ENCODE results near the gene HMCN2.

HMCN2 gene

GRCh38 chr9:130419521-130420035 lies 154.0 kb downstream of the HMCN2 start:
- H3K27ac ChIP-seq = no peak overlapping the region
- H3K4me2 ChIP-seq = no peak overlapping the region; a peak in 1 of 22 replicates
- no peak for TF ChIP-seq Cebpa-rat (IDR thresholded peaks at IDR 0.05)
- no peaks in the 10 kb centered on the region for H4K20me1 ChIP-seq
- H3K27me3 ChIP-seq = no peaks in the 10 kb centered on the region
- no peaks in the 10 kb centered on the region for H3K9me3 ChIP-seq (replicated peaks in 1 of 11)
- no peaks in the 10 kb centered on the region for H3K36me3 ChIP-seq
- H3K9ac ChIP-seq = no peak overlapping the region
- peaks cover 26 to 54% (median 45%) of the 10 kb centered on the region in 10 experiments for H3K4me1 ChIP-seq
- H3K4me3 ChIP-seq = no peak overlapping the region

DNA sequence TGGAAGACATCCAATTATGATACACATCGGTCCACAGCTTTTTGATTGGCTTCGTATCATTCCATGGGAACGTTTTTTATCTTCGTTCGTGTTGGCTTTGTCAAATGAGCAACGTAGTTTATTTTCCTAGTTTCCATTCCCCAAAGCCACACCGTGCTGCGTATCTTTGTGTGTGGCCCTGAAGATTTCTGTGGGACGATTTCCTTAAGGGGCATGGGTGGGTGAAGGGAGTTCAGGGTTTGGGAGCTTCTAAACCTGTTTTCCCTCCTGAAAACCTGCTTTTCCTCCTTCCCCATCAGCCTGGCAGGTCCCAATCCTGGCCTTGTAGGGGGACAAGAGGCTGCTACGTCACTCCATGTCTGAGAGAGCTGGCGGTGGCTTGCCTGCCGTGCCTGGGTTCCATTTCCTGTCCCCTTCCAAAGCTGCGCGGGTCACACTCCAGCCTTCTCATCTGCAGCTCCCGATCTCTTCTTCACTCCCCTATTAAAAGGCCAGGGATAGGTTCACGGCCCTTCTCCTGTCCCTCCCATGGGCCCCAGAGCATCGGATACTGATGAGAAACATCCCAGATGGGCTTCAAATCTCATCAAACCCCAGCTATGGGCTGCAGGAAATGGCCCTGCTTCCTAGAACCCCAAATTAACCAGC lies 155.7 kb downstream of the HMCN2 start:
- peak overlapping the region in 8 of 11 experiments; percentile 14 to 66 (median 37); a peak in 11 of 22 replicates for H3K27ac ChIP-seq
- H4K20me1 ChIP-seq = no peaks in the 10 kb centered on the region
- H3K4me2 ChIP-seq = peak overlapping the region; percentile 15 to 79 (median 72); a peak in 20 of 22 replicates
- H3K36me3 ChIP-seq = no peaks in the 10 kb centered on the region
- no peaks in the 10 kb centered on the region for H3K9me3 ChIP-seq (replicated peaks in 1 of 11)
- TF ChIP-seq Cebpa-rat (IDR thresholded peaks at IDR 0.05) = no peak
- no peak overlapping the region for H3K4me3 ChIP-seq
- no peaks in the 10 kb centered on the region for H3K27me3 ChIP-seq
- H3K9ac ChIP-seq = peak overlapping the region in 2 of 11 experiments; percentile 23 to 29; a peak in 3 of 22 replicates
- peaks cover 19 to 61% (median 46%) of the 10 kb centered on the region in 10 experiments for H3K4me1 ChIP-seq

DNA sequence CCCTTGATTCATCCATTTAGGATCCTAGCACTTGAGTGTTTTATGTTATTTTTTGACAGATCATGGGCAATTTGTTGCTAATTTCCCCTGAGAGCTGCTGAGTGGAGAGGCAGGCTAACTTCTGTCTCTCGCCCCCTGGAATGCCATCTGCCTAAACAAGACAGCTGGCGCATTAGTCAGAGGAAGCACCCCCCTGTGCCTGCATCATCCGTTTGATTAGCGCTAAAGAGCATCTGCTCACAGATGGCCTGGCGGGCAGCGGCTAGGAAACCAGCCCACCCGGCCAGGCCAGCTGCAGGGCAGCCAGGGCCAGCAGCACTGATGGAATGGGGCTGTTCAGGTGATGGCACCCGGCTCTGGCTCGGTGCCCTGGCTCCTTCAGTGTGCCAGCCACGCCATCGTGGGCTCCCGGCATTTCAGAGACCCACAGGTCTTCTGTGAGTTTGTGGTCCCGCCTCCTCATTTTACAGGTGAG lies 156.3 kb downstream of the HMCN2 start:
- Histone ChIP-seq H4K20me1 (no peaks in the 10 kb centered on the region), H3K36me3 (no peaks in the 10 kb centered on the region), H3K9me3 (replicated peaks in 1 of 11) (no peaks in the 10 kb centered on the region), H3K4me1 (peaks cover 24 to 66% (median 51%) of the 10 kb centered on the region in 10 experiments), H3K27ac (peak overlapping the region in 8 of 11 experiments; percentile 14 to 66 (median 41); a peak in 10 of 22 replicates), H3K4me2 (peak overlapping the region; percentile 15 to 79 (median 72)), H3K27me3 (no peaks in the 10 kb centered on the region), H3K9ac (peak overlapping the region in 3 of 11 experiments; percentile 23 to 41 (median 32); a peak in 4 of 22 replicates), H3K4me3 (no peak overlapping the region)
- TF ChIP-seq Cebpa-rat (IDR thresholded peaks at IDR 0.05) = no peak

DNA sequence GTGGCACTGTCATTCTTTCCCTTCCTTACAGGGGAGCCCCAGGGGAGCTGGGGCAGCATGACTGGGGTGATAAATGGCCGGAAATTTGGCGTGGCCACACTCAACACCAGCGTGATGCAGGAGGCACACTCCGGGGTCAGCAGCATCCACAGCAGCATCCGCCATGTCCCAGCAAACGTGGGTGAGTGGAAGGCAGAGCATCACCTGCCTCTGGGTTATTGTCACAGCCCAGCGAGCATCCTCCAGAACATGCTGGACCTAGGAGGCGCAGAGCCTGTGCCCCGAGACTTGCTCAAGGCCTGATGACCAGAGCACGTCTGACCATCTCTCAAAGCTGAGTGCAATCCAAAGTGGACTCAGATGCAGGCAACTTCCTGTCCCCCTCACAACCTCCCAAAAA lies 157.0 kb downstream of the HMCN2 start:
- H3K9me3 ChIP-seq (replicated peaks in 1 of 11) = no peaks in the 10 kb centered on the region
- H3K27me3 ChIP-seq = no peaks in the 10 kb centered on the region
- peaks cover 31 to 73% (median 58%) of the 10 kb centered on the region in 10 experiments for H3K4me1 ChIP-seq
- H3K4me3 ChIP-seq = no peak overlapping the region
- H4K20me1 ChIP-seq = no peaks in the 10 kb centered on the region
- H3K27ac ChIP-seq = peak overlapping the region in 3 of 11 experiments; percentile 2 to 66 (median 60); a peak in 4 of 22 replicates
- H3K4me2 ChIP-seq = peak overlapping the region in 10 of 11 experiments; percentile 15 to 79 (median 72); a peak in 21 of 22 replicates
- no peaks in the 10 kb centered on the region for H3K36me3 ChIP-seq
- H3K9ac ChIP-seq = 0 out of 22 replicates have a peak overlapping the region, but pooled peaks of 1 of the 11 experiments have one; percentile 32
- TF ChIP-seq Cebpa-rat (IDR thresholded peaks at IDR 0.05) = no peak

- no peaks in the 10 kb centered on the region for H3K9me3 ChIP-seq (replicated peaks in 1 of 11)
- H3K4me1 ChIP-seq = peaks cover 33 to 81% (median 64%) of the 10 kb centered on the region in 10 experiments
Observed at GRCh38 chr9:130423272-130423671, 157.7 kb downstream of the HMCN2 start.

DNA sequence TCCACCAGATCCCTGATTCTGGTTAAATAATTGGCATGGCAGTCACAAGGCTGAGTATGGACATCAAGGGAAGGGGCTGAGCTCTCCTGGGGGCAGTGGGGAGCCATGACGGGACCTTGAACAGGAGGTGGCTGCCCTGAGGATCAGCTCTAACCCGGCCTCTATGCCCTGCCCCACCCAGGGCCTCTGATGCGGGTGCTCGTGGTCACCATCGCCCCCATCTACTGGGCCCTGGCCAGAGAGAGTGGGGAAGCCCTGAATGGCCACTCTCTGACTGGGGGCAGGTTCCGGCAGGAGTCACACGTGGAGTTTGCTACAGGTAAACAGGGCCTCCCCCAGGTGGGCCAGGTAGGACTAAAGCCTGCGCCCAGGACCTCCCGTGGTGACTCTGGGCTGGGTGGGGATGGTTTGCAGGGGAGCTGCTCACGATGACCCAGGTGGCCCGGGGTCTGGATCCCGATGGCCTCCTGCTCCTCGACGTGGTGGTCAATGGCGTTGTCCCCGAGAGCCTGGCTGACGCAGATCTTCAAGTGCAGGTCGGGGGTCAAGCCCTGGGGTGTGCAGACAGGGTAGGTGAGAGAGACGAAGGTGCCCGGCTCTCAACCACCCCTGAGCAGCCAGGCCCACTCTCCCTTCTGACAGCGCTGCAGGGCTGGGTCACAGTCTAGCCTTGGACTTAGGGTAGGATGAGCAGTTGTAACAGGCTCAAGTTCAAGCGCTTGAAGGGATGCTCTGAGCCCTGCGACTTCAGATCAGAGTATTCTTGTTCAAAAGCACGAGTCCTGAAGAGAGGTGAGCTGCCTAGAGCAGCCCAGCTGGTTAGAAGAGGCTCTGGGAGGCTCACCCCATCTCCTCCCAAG lies 159.3 kb downstream of the HMCN2 start:
- no peak overlapping the region for H3K27ac ChIP-seq
- H3K4me1 ChIP-seq = peaks cover 33 to 72% (median 63%) of the 10 kb centered on the region in 10 experiments
- no peak overlapping the region for H3K9ac ChIP-seq
- H3K4me2 ChIP-seq = peak overlapping the region in 5 of 11 experiments; percentile 18 to 77 (median 66); a peak in 8 of 22 replicates
- no peaks in the 10 kb centered on the region for H3K36me3 ChIP-seq
- H3K9me3 ChIP-seq (replicated peaks in 1 of 11) = peaks cover 0 to 9% (median 6%) of the 10 kb centered on the region in 11 experiments; a peak in 17 of 22 replicates
- no peaks in the 10 kb centered on the region for H3K27me3 ChIP-seq
- H3K4me3 ChIP-seq = no peak overlapping the region
- no peaks in the 10 kb centered on the region for H4K20me1 ChIP-seq
- TF ChIP-seq Cebpa-rat (IDR thresholded peaks at IDR 0.05) = no peak

More at GRCh38 chr9:130423272-130423671, 157.7 kb downstream of the HMCN2 start:
- no peak overlapping the region for H3K4me3 ChIP-seq
- peak overlapping the region in 1 of 11 experiments; percentile 66; a peak in 1 of 22 replicates for H3K27ac ChIP-seq
- H3K36me3 ChIP-seq = no peaks in the 10 kb centered on the region
- H3K9ac ChIP-seq = no peak overlapping the region
- H3K27me3 ChIP-seq = no peaks in the 10 kb centered on the region
- H3K4me2 ChIP-seq = peak overlapping the region in 8 of 11 experiments; percentile 9 to 79 (median 69); a peak in 13 of 22 replicates
- TF ChIP-seq Cebpa-rat (IDR thresholded peaks at IDR 0.05) = no peak
- no peaks in the 10 kb centered on the region for H4K20me1 ChIP-seq

GRCh38 chr9:130425741-130426466 lies 160.3 kb downstream of the HMCN2 start:
- Histone ChIP-seq H3K36me3 (no peaks in the 10 kb centered on the region), H3K4me3 (no peak overlapping the region), H3K9me3 (replicated peaks in 1 of 11) (peaks cover 10 to 20% (median 16%) of the 10 kb centered on the region in 11 experiments; a peak in 21 of 22 replicates), H3K27me3 (no peaks in the 10 kb centered on the region), H3K27ac (0 out of 22 replicates have a peak overlapping the region, but pooled peaks of 1 of the 11 experiments have one; percentile 8), H3K4me1 (peaks cover 33 to 69% (median 59%) of the 10 kb centered on the region in 10 experiments), H3K4me2 (peak overlapping the region; percentile 51 to 86 (median 71); a peak in 20 of 22 replicates), H3K9ac (peak overlapping the region in 3 of 11 experiments; percentile 1 to 23 (median 10); a peak in 1 of 22 replicates), H4K20me1 (no peaks in the 10 kb centered on the region)
- TF ChIP-seq Cebpa-rat (IDR thresholded peaks at IDR 0.05) = no peak

GRCh38 chr9:130426467-130426773 lies 160.9 kb downstream of the HMCN2 start:
- Histone ChIP-seq H3K9me3 (replicated peaks in 1 of 11) (peaks cover 11 to 22% (median 18%) of the 10 kb centered on the region in 11 experiments; a peak in 21 of 22 replicates), H3K36me3 (no peaks in the 10 kb centered on the region), H3K4me3 (no peak overlapping the region), H4K20me1 (no peaks in the 10 kb centered on the region), H3K27ac (peak overlapping the region in 3 of 11 experiments; percentile 6 to 36 (median 29); a peak in 2 of 22 replicates), H3K9ac (peak overlapping the region in 4 of 11 experiments; percentile 1 to 23 (median 8); a peak in 2 of 22 replicates), H3K4me2 (peak overlapping the region; percentile 51 to 86 (median 71); a peak in 21 of 22 replicates), H3K4me1 (peaks cover 31 to 64% (median 56%) of the 10 kb centered on the region in 10 experiments), H3K27me3 (no peaks in the 10 kb centered on the region)
- no peak for TF ChIP-seq Cebpa-rat (IDR thresholded peaks at IDR 0.05)
